Skeletal muscle tissue (tissue), 4 donors: ENCODE results near the gene TAF5L. TPM values are rescaled to one million over a fixed set of nuclear protein-coding genes. Genes with fewer than 3 reads are reported as not detected.

Source experiments
- H3K27ac ChIP-seq: one replicate; pipeline ENCODE4 v1.7.0; 2013; ENCODE audit warnings: mild to moderate bottlenecking, low read depth, low read length, inconsistent platforms
- H3K27me3 ChIP-seq, 3 donors: one replicate each; pipeline ENCODE4 v1.7.0; 2013; ENCODE audit warnings: low read length in 3 of 3; ENCODE audit not compliant: control insufficient read depth in 3 of 3, insufficient read depth in 3 of 3
- H3K36me3 ChIP-seq, 3 donors: one replicate each; pipeline ENCODE4 v1.7.0; 2013; ENCODE audit warnings: low read length in 3 of 3; ENCODE audit not compliant: control insufficient read depth in 3 of 3, insufficient read depth in 3 of 3
- H3K4me1 ChIP-seq, 3 donors: one replicate each; pipeline ENCODE4 v1.7.0; 2013; ENCODE audit warnings: low read length in 3 of 3, mild to moderate bottlenecking in 3 of 3; ENCODE audit not compliant: control insufficient read depth in 3 of 3, insufficient read depth in 3 of 3
- H3K4me3 ChIP-seq, 3 donors: one replicate each; pipeline ENCODE4 v1.7.0; 2013; ENCODE audit warnings: low read length in 3 of 3
- H3K9ac ChIP-seq, 3 donors: one replicate each; pipeline ENCODE4 v1.7.0; 2013; ENCODE audit warnings: low read length in 3 of 3, mild to moderate bottlenecking in 3 of 3, moderate library complexity in 2 of 3, low read depth in 1 of 3
- H3K9me3 ChIP-seq, 3 donors: one replicate each; pipeline ENCODE4 v1.7.0; 2013; ENCODE audit warnings: low read length in 3 of 3; ENCODE audit not compliant: control insufficient read depth in 3 of 3
- total RNA-seq: library from RNA; depleted of rRNA; stranded (reverse); fragments of >200 nt; gene quantifications from one replicate; pipeline ENCODE4 v1.2.3, GENCODE V29; 2014
- donor health status: Osteomylitis.

The TAF5L gene
- total RNA-seq, 1 donor from 2014 or later: 9.9 TPM

GRCh38 chr1:229643996-229644745 lies 18.2 kb upstream of the TAF5L start:
- H3K4me3 ChIP-seq: no peak overlapping the region
- no peaks in the 10 kb centered on the region for H3K27me3 ChIP-seq
- peaks cover 36 to 56% (median 52%) of the 10 kb centered on the region in 3 donors for H3K36me3 ChIP-seq
- H3K9me3 ChIP-seq: no peaks in the 10 kb centered on the region
- H3K9ac ChIP-seq: no peak overlapping the region
- peaks cover 14 to 27% (median 22%) of the 10 kb centered on the region in 3 donors for H3K4me1 ChIP-seq
- no peak overlapping the region for H3K27ac ChIP-seq

- Histone ChIP-seq H3K27me3 (no peaks in the 10 kb centered on the region), H3K4me3 (no peak overlapping the region), H3K27ac (no peak overlapping the region), H3K9me3 (no peaks in the 10 kb centered on the region), H3K9ac (no peak overlapping the region), H3K36me3 (peaks cover 32 to 47% (median 45%) of the 10 kb centered on the region in 3 donors), H3K4me1 (peaks cover 14 to 27% (median 22%) of the 10 kb centered on the region in 3 donors)
Measured at GRCh38 chr1:229642970-229643369, 17.0 kb upstream of the TAF5L start.

- no peak overlapping the region for H3K4me3 ChIP-seq
- H3K9me3 ChIP-seq: no peaks in the 10 kb centered on the region
- H3K36me3 ChIP-seq: peaks cover 34 to 48% (median 45%) of the 10 kb centered on the region in 3 donors
- H3K9ac ChIP-seq: no peak overlapping the region
- H3K4me1 ChIP-seq: peaks cover 14 to 28% (median 22%) of the 10 kb centered on the region in 3 donors
- H3K27ac ChIP-seq: no peak overlapping the region
- no peaks in the 10 kb centered on the region for H3K27me3 ChIP-seq
Measured at GRCh38 chr1:229642376-229642775, 16.5 kb upstream of the TAF5L start.

GRCh38 chr1:229641306-229641705 lies 15.4 kb upstream of the TAF5L start:
- Histone ChIP-seq H3K4me3 (no peak overlapping the region), H3K36me3 (peaks cover 30 to 48% (median 45%) of the 10 kb centered on the region in 3 donors), H3K9me3 (no peaks in the 10 kb centered on the region), H3K27me3 (no peaks in the 10 kb centered on the region), H3K9ac (peak overlapping the region in 1 of 3 donors; percentile 25), H3K4me1 (peaks cover 14 to 37% (median 22%) of the 10 kb centered on the region in 3 donors), H3K27ac (no peak overlapping the region)

- no peaks in the 10 kb centered on the region for H3K27me3 ChIP-seq
- H3K36me3 ChIP-seq: peaks cover 34 to 50% (median 46%) of the 10 kb centered on the region in 3 donors
- H3K4me1 ChIP-seq: peaks cover 14 to 43% (median 24%) of the 10 kb centered on the region in 3 donors
- H3K9ac ChIP-seq: peak overlapping the region in 2 of 3 donors; percentile 4 to 51
- peak overlapping the region in 1 of 3 donors; percentile 31 for H3K4me3 ChIP-seq
- H3K27ac ChIP-seq: peak overlapping the region; percentile 18
- no peaks in the 10 kb centered on the region for H3K9me3 ChIP-seq
Measured at GRCh38 chr1:229640455-229640854, 14.5 kb upstream of the TAF5L start.

- Histone ChIP-seq H3K9me3 (no peaks in the 10 kb centered on the region), H3K27me3 (no peaks in the 10 kb centered on the region), H3K4me3 (no peak overlapping the region), H3K9ac (no peak overlapping the region), H3K4me1 (peaks cover 17 to 51% (median 35%) of the 10 kb centered on the region in 3 donors), H3K27ac (no peak overlapping the region), H3K36me3 (peaks cover 27 to 37% (median 36%) of the 10 kb centered on the region in 3 donors)
Measured at GRCh38 chr1:229637746-229638145, 11.8 kb upstream of the TAF5L start.

- H3K27ac ChIP-seq: no peak overlapping the region
- no peaks in the 10 kb centered on the region for H3K27me3 ChIP-seq
- H3K4me3 ChIP-seq: no peak overlapping the region
- peaks cover 27 to 37% (median 36%) of the 10 kb centered on the region in 3 donors for H3K36me3 ChIP-seq
- H3K4me1 ChIP-seq: peaks cover 12 to 46% (median 26%) of the 10 kb centered on the region in 3 donors
- H3K9ac ChIP-seq: peak overlapping the region in 1 of 3 donors; percentile 18
- H3K9me3 ChIP-seq: no peaks in the 10 kb centered on the region
Measured at GRCh38 chr1:229636042-229636441, 10.1 kb upstream of the TAF5L start.

- Histone ChIP-seq H3K36me3 (peaks cover 20 to 25% (median 25%) of the 10 kb centered on the region in 3 donors), H3K9me3 (no peaks in the 10 kb centered on the region), H3K9ac (no peak overlapping the region), H3K27ac (no peak overlapping the region), H3K4me1 (peaks cover 12 to 42% (median 23%) of the 10 kb centered on the region in 3 donors), H3K27me3 (no peaks in the 10 kb centered on the region), H3K4me3 (no peak overlapping the region)
Measured at GRCh38 chr1:229631966-229632365, 6.0 kb upstream of the TAF5L start.

- Histone ChIP-seq H3K4me1 (peaks cover 18 to 42% (median 27%) of the 10 kb centered on the region in 3 donors), H3K4me3 (peak overlapping the region in 1 of 3 donors; percentile 45), H3K36me3 (peaks cover 17% of the 10 kb centered on the region in 3 donors), H3K9me3 (no peaks in the 10 kb centered on the region), H3K27me3 (no peaks in the 10 kb centered on the region), H3K27ac (peak overlapping the region; percentile 26), H3K9ac (peak overlapping the region in 1 of 3 donors; percentile 25)
Measured at GRCh38 chr1:229631148-229631547, 5.2 kb upstream of the TAF5L start.

- Histone ChIP-seq H3K4me3 (no peak overlapping the region), H3K9ac (no peak overlapping the region), H3K27me3 (no peaks in the 10 kb centered on the region), H3K9me3 (no peaks in the 10 kb centered on the region), H3K27ac (no peak overlapping the region), H3K36me3 (peaks cover 3 to 5% (median 4%) of the 10 kb centered on the region in 3 donors), H3K4me1 (peaks cover 24 to 38% (median 26%) of the 10 kb centered on the region in 3 donors)
Measured at GRCh38 chr1:229629261-229629660, 3.3 kb upstream of the TAF5L start.
